Ovary (tissue), 10 donors: ENCODE data around the gene LMO7. TPM values are rescaled to one million over a fixed set of nuclear protein-coding genes. Genes with fewer than 3 reads are reported as not detected.

Experiments
- DNase-seq, 5 donors: peaks; one replicate each; pipeline ENCODE4 v3.0.0-alpha.2; 2019 to 2020
- H3K27ac ChIP-seq, 2 donors: fragments of 200-600 bp; one replicate each; pipeline versions ENCODE4 v1.5.1 to v1.8.0; 2019 to 2022
- H3K27me3 ChIP-seq: fragments of 200-600 bp; one replicate; pipeline ENCODE4 v1.8.0; 2022
- H3K36me3 ChIP-seq: fragments of 200-600 bp; sonication (generic); one replicate; pipeline ENCODE4 v1.5.1; 2019
- H3K4me1 ChIP-seq: one replicate; pipeline ENCODE4 v1.8.1; 2013; ENCODE audit warnings: mild to moderate bottlenecking, moderate library complexity; ENCODE audit not compliant: insufficient read depth
- H3K4me3 ChIP-seq: fragments of 200-600 bp; sonication (generic); one replicate; pipeline ENCODE4 v1.5.1; 2017
- H3K9me3 ChIP-seq, 2 donors: fragments of 200-600 bp in 1 of 2; sonication (generic) in 1 of 2; one replicate each; pipeline versions ENCODE4 v1.5.1 to v1.8.1; 2013 to 2019; ENCODE audit warnings: mild to moderate bottlenecking in 1 of 2, moderate library complexity in 1 of 2
- EP300 ChIP-seq: sonication (generic); formaldehyde crosslinking; IDR thresholded peaks from one replicate; pipeline ENCODE4 v1.6.1; 2017; ENCODE audit warnings: antibody characterized with exemption
- POLR2A ChIP-seq: fragments of 450-650 bp; IDR thresholded peaks from one replicate; pipeline ENCODE4 v1.6.1; 2017; ENCODE audit warnings: antibody characterized with exemption, mild to moderate bottlenecking, moderate library complexity
- WGBS, 3 donors: extraction: QIAGEN DNeasy Blood & Tissue Kit in 1 of 3; methylation state at CpG; one replicate each; pipeline versions ENCODE4 v1.1.5 to v1.1.7; 2013 to 2017; 5-methylcytosine and 5-hydroxymethylcytosine counted together
- intact Hi-C, 4 donors: fragments of 100-400 bp; cut with DNase I; formaldehyde crosslinking; loops; one replicate each; pipeline versions ENCODE4 v1.11.0 to v1.15.1; 2022 to 2023
- long read RNA-seq, 3 donors: library from polyadenylated mRNA in 2 of 3; unstranded in 2 of 3; transcript quantifications; one replicate each; pipeline ENCODE4 v2.0.0 and lab custom pipeline, GENCODE V29; 2021 to 2026
- polyA plus RNA-seq, 2 donors: library from polyadenylated mRNA; stranded (reverse); fragments of 200-250 nt in 1 of 2; fragments of 350-450 nt in 1 of 2; fragmentation: Illumina TruSeq in 1 of 2; extraction: RNeasy Lipid Tissue Mini Kit (QIAGEN cat#74804) in 1 of 2; gene quantifications; one replicate each; pipeline ENCODE4 v1.2.3, GENCODE V29; 2013 to 2014
- total RNA-seq, 7 donors: library from RNA; depleted of rRNA in 2 of 7; stranded (reverse); fragments of >200 nt in 2 of 7; fragmentation: NEBNext Ultra II Directional in 3 of 7; extraction: Animal tissue kit (Norgen Biotek cat#: 25700) in 3 of 7; gene quantifications; one replicate each; pipeline versions ENCODE4 v1.1.0 to v1.2.4, GENCODE V29; 2016 to 2023
- TF ChIP-seq, protein P1 (sequence below), 3 donors: fragments of 450-650 bp in 2 of 3; fragments of 200-600 bp in 1 of 3; IDR thresholded peaks; one replicate each; pipeline versions ENCODE4 v1.5.1 to v1.8.0; 2016 to 2022; ENCODE audit warnings: antibody characterized with exemption in 3 of 3, mild to moderate bottlenecking in 1 of 3
- donor health status: DM: no; HTN: no; CAD: no; lungs with moderate emphysema.
- donor health status: DM: no; HTN: no; CAD: no.
- donor health status: Bipolar disorder and iron deficiency.
- donor health status: DM: yes; HTN: yes; CAD: no.
- donor health status: DM: no; HTN: no; CAD: no.
- donor health status: DM: yes; HTN: yes; CAD: no.

The LMO7 gene
- total RNA-seq, result 10 to 100 TPM in 6 of 7 donors, 1 to 10 TPM in 1; 9.6 to 60.7 (median 26.5) TPM
- polyA plus RNA-seq, result 10 to 100 TPM; 14.4 to 20.1 TPM
- long read RNA-seq, donor 1, partial matches to known transcripts, result 19 of 31 reads
- long read RNA-seq, donor 1, other reads (novel, unspliced or antisense), result 12 of 31 reads
- long read RNA-seq, donor 2, partial matches to known transcripts, result 0 of 2 reads
- long read RNA-seq, donor 2, other reads (novel, unspliced or antisense), result 0 of 2 reads
- long read RNA-seq, donor 3, partial matches to known transcripts, result 4 of 8 reads
- long read RNA-seq, donor 3, other reads (novel, unspliced or antisense), result 4 of 8 reads

DNA sequence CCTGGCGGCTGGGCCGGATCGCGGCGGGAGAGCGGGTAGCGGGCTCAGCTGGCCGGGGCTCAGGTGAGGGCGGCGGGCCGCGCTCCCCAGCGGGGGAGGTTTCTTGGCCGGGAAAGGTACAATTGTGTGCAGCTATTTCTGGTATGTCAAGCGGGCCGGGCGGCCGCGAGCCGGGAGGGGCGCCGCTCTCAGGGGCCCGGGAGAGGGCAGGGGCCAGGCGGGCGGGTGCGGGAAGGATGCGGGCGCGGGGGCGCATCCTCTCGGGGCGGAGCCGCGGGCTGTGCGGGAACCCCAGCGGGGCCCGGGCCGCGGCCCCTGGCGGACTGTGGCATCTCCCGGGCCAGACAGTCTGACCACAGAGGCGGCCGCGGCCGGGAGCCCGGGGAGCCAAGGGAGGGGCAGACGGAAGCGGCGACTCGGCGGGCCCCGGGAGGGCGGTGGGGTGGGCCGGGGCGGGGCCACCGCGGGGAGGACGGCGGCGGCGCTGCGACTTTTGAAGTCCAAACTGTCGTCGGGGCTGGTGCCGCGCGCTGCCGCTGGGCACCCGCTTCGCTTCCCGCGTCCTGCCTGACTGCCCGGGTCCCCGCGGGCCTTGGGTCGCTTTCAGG is at the start of gene LMO7:
Gene LMO7 (plus strand): TSS at position 503 of the 608 bp plus-strand sequence. CDS start 328 bp downstream, outside the sequence.
- Histone ChIP-seq H3K4me3 (peak within 1 kb of the TSS; percentile 51), H3K27me3 (no peaks in the 10 kb centered on the region), H3K36me3 (no peaks in the 10 kb centered on the region), H3K27ac (peak within 1 kb of the TSS; percentile 55 to 90), H3K4me1 (no peaks in the 10 kb centered on the region), H3K9me3 (no peaks in the 10 kb centered on the region)
- DNase-seq, result peak; percentile 55 to 69 (median 58)
- intact Hi-C loops, result no loop called here
- TF ChIP-seq POLR2A, result no peak
- TF ChIP-seq EP300, result no peak
- TF ChIP-seq, protein P1, sequence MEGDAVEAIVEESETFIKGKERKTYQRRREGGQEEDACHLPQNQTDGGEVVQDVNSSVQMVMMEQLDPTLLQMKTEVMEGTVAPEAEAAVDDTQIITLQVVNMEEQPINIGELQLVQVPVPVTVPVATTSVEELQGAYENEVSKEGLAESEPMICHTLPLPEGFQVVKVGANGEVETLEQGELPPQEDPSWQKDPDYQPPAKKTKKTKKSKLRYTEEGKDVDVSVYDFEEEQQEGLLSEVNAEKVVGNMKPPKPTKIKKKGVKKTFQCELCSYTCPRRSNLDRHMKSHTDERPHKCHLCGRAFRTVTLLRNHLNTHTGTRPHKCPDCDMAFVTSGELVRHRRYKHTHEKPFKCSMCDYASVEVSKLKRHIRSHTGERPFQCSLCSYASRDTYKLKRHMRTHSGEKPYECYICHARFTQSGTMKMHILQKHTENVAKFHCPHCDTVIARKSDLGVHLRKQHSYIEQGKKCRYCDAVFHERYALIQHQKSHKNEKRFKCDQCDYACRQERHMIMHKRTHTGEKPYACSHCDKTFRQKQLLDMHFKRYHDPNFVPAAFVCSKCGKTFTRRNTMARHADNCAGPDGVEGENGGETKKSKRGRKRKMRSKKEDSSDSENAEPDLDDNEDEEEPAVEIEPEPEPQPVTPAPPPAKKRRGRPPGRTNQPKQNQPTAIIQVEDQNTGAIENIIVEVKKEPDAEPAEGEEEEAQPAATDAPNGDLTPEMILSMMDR (IDR thresholded peaks at IDR 0.05), result no peak
- WGBS, 3 donors, result 0 to 1% (median 1%) methylated on average over 14 to 76 of the region's 76 CpGs

GRCh38 chr13:75587679-75588078 is 48.5 kb upstream of the LMO7 start:
- H3K9me3 ChIP-seq, result no peaks in the 10 kb centered on the region
- no peak overlapping the region for H3K27ac ChIP-seq
- no peak for DNase-seq
- intact Hi-C loops, result no loop called here
- H3K4me1 ChIP-seq, result no peaks in the 10 kb centered on the region
- H3K36me3 ChIP-seq, result no peaks in the 10 kb centered on the region
- WGBS, 3 donors, result 64 to 76% (median 71%) methylated on average over 1 of the region's 1 CpG
- no peak overlapping the region for H3K4me3 ChIP-seq
- H3K27me3 ChIP-seq, result no peaks in the 10 kb centered on the region
- TF ChIP-seq POLR2A (no peak), EP300 (no peak)
- TF ChIP-seq, protein P1 (IDR thresholded peaks at IDR 0.05), result no peak

- intact Hi-C loops, result no loop called here
- no peaks in the 10 kb centered on the region for H3K27me3 ChIP-seq
- no peaks in the 10 kb centered on the region for H3K4me1 ChIP-seq
- 24 to 29% (median 28%) methylated on average over 1 of the region's 1 CpG for WGBS, 3 donors
- H3K9me3 ChIP-seq, result no peaks in the 10 kb centered on the region
- no peaks in the 10 kb centered on the region for H3K36me3 ChIP-seq
- H3K27ac ChIP-seq, result no peak overlapping the region
- H3K4me3 ChIP-seq, result no peak overlapping the region
- DNase-seq, result no peak
- no peak for TF ChIP-seq EP300
- TF ChIP-seq, protein P1 (IDR thresholded peaks at IDR 0.05), result no peak
- TF ChIP-seq POLR2A, result no peak
Observed at GRCh38 chr13:75596657-75597182, 39.4 kb upstream of the LMO7 start.

- Histone ChIP-seq H3K27ac (no peak overlapping the region), H3K27me3 (no peaks in the 10 kb centered on the region), H3K36me3 (no peaks in the 10 kb centered on the region), H3K4me1 (no peaks in the 10 kb centered on the region), H3K9me3 (no peaks in the 10 kb centered on the region), H3K4me3 (no peak overlapping the region)
- DNase-seq, result no peak
- TF ChIP-seq, protein P1 (IDR thresholded peaks at IDR 0.05), result no peak
- TF ChIP-seq EP300 (no peak), POLR2A (no peak)
- intact Hi-C loops, result no loop called here
- 59 to 77% (median 59%) methylated on average over 4 of the region's 4 CpGs for WGBS, 3 donors
Observed at GRCh38 chr13:75600371-75600770, 35.8 kb upstream of the LMO7 start.
